PC-3 (cell line): Measurements from ENCODE around the gene FOXK1.

Experiments
- EZH2phosphoT487 ChIP-seq: fragments of 300-600 bp; sonication (generic); IDR thresholded peaks from 2 replicates; pipeline ENCODE4 v1.6.1; 2018; ENCODE audit warnings: mild to moderate bottlenecking, antibody characterized with exemption, low read length, borderline replicate concordance
- TF ChIP-seq, protein P1 (sequence below): fragments of 300-600 bp; sonication (generic); conservative IDR thresholded peaks from 2 replicates; pipeline ENCODE4 v1.5.1; 2017; ENCODE audit warnings: antibody characterized with exemption, low read depth, mild to moderate bottlenecking, low read length

DNA sequence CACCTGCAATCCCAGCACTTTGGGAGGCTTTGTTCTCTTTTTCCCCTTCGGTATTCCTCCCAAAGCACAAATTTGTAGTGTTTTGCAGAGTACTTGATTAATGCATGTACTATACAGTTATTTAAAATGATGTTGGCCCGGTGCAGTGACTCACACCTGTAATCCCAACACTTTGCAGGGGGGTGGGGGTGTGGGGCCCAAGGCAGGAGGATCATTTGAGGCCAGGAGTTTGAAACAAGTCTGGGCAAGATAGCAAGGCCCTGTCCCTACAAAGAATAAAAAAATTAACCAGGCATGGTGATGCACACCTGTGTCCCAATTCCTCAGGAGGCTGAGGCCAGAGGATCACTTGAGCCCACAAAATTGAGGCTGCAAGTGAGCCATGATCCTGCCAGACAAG lies 26.8 kb upstream of the FOXK1 start:
- TF ChIP-seq EZH2phosphoT487, result no peak
- TF ChIP-seq, protein P1, sequence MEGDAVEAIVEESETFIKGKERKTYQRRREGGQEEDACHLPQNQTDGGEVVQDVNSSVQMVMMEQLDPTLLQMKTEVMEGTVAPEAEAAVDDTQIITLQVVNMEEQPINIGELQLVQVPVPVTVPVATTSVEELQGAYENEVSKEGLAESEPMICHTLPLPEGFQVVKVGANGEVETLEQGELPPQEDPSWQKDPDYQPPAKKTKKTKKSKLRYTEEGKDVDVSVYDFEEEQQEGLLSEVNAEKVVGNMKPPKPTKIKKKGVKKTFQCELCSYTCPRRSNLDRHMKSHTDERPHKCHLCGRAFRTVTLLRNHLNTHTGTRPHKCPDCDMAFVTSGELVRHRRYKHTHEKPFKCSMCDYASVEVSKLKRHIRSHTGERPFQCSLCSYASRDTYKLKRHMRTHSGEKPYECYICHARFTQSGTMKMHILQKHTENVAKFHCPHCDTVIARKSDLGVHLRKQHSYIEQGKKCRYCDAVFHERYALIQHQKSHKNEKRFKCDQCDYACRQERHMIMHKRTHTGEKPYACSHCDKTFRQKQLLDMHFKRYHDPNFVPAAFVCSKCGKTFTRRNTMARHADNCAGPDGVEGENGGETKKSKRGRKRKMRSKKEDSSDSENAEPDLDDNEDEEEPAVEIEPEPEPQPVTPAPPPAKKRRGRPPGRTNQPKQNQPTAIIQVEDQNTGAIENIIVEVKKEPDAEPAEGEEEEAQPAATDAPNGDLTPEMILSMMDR, result no peak
